ENCODE data around the gene UMODL1. TPM values are rescaled to one million over a fixed set of nuclear protein-coding genes. Genes with fewer than 3 reads are reported as not detected.

UMODL1 gene
- total and polyA plus RNA-seq, 2 experiments from 2014 or later = 0.15 to 0.47 TPM

DNA sequence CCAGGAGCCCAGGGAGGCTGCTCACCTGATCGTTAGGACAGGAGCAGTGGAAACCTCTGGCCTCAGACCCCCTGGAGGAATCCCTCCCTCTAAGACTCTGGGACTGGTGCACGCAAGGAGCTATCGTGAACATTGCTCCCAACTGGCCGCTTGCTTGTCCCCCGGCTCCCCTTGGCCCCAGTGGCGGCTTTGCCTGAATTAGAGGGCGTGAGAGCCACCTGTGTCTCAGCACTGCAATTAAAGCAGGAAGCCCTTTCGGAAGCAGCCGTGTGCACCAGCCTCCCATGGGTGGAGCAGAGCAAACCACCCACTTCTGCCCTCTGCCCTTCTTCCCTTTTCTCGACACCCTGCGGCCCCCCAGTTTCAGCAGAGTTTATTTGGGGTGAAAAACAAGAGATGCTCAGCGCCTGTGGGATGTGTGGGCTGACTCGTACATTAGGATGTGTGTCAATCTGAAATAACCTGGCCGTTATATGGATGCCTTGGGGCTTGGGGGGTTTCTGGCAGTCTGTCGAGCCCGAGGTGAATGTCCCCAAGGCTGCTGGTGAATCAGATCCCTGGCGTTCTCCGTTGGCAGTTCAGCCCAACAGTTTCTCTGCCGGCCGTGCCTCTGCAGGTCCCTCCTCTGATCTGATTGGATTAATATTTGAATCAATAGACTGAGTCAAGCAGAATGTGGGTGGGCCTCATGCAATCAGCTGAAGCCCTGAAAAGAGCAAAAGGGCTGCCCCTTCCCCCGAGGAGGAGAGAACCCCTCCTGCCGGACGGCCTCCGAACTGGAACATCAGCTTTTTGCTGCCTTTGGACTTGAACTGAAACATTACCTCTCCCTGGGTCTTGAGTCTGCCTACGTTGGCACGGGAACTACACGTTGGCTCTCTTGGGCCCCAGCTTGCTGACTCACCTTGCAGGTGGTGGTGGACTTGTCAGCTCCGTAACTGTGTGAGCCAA is 7.3 kb upstream of the UMODL1 start:
- WGBS (ENCODE audit: low lambda C conversion rate, missing lambda C conversion rate) = 83% methylated on average over 28 of the region's 28 CpGs
- no peaks in the 10 kb centered on the region for H3K4me1 ChIP-seq (ENCODE audit: insufficient read depth)
- H3K9me2 ChIP-seq (replicated peaks; ENCODE audit: insufficient read depth) = no peaks in the 10 kb centered on the region
- DNase-seq (ENCODE audit: low spot score) = no peak
- TF ChIP-seq, protein P1, sequence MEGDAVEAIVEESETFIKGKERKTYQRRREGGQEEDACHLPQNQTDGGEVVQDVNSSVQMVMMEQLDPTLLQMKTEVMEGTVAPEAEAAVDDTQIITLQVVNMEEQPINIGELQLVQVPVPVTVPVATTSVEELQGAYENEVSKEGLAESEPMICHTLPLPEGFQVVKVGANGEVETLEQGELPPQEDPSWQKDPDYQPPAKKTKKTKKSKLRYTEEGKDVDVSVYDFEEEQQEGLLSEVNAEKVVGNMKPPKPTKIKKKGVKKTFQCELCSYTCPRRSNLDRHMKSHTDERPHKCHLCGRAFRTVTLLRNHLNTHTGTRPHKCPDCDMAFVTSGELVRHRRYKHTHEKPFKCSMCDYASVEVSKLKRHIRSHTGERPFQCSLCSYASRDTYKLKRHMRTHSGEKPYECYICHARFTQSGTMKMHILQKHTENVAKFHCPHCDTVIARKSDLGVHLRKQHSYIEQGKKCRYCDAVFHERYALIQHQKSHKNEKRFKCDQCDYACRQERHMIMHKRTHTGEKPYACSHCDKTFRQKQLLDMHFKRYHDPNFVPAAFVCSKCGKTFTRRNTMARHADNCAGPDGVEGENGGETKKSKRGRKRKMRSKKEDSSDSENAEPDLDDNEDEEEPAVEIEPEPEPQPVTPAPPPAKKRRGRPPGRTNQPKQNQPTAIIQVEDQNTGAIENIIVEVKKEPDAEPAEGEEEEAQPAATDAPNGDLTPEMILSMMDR (IDR thresholded peaks at IDR 0.05; ENCODE audit: poor library complexity) = no peak
- no peak for TF ChIP-seq EZH2 (IDR thresholded peaks at IDR 0.05; ENCODE audit: borderline replicate concordance)
- TF ChIP-seq EZH2phosphoT487 (IDR thresholded peaks at IDR 0.05; ENCODE audit: low read depth, severe bottlenecking, unreplicated experiment) = no peak
- no peaks in the 10 kb centered on the region for H3K79me2 ChIP-seq
- no peak overlapping the region for H3K27ac ChIP-seq
- H3K4me3 ChIP-seq = no peak overlapping the region
- H3K27me3 ChIP-seq = no peaks in the 10 kb centered on the region
- H3K9me3 ChIP-seq (ENCODE audit: low read depth) = no peaks in the 10 kb centered on the region
- no peaks in the 10 kb centered on the region for H4K20me1 ChIP-seq (ENCODE audit: insufficient read depth, poor library complexity, severe bottlenecking)
- H3K4me2 ChIP-seq = no peak overlapping the region
- no peak overlapping the region for H2AFZ ChIP-seq
- H3K36me3 ChIP-seq (replicated peaks; ENCODE audit: insufficient read depth, low read depth) = no peaks in the 10 kb centered on the region

DNA sequence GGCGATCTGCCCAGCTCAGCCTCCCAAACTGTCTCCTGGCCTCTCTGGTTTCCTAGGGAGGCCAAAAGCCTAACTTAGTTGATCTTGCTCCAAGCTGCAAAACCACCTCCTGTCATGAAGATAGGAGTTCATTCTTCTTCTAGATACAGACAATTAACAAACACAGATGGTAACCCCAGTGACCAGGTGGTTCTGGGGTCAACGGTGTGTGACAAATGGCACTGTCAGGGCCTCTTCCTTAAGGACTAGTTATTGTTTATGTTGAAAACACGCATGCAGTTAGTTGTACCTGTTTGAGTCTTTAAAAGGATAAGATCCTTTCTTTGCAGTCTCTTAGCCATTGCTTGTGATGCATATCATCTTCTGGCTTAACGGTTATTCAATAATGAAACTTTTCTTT is 4.6 kb upstream of the UMODL1 start:
- Histone ChIP-seq H3K4me2 (no peak overlapping the region), H3K27me3 (no peaks in the 10 kb centered on the region), H3K36me3 (replicated peaks; ENCODE audit: insufficient read depth, low read depth) (no peaks in the 10 kb centered on the region), H2AFZ (no peak overlapping the region), H3K9me3 (ENCODE audit: low read depth) (no peaks in the 10 kb centered on the region), H4K20me1 (ENCODE audit: insufficient read depth, poor library complexity, severe bottlenecking) (no peaks in the 10 kb centered on the region), H3K4me3 (no peak overlapping the region), H3K9me2 (replicated peaks; ENCODE audit: insufficient read depth) (no peaks in the 10 kb centered on the region), H3K27ac (no peak overlapping the region), H3K79me2 (no peaks in the 10 kb centered on the region), H3K4me1 (ENCODE audit: insufficient read depth) (no peaks in the 10 kb centered on the region)
- TF ChIP-seq, protein P1 (IDR thresholded peaks at IDR 0.05; ENCODE audit: poor library complexity) = no peak
- 85% methylated on average over 4 of the region's 4 CpGs for WGBS (ENCODE audit: low lambda C conversion rate, missing lambda C conversion rate)
- no peak for DNase-seq (ENCODE audit: low spot score)

DNA sequence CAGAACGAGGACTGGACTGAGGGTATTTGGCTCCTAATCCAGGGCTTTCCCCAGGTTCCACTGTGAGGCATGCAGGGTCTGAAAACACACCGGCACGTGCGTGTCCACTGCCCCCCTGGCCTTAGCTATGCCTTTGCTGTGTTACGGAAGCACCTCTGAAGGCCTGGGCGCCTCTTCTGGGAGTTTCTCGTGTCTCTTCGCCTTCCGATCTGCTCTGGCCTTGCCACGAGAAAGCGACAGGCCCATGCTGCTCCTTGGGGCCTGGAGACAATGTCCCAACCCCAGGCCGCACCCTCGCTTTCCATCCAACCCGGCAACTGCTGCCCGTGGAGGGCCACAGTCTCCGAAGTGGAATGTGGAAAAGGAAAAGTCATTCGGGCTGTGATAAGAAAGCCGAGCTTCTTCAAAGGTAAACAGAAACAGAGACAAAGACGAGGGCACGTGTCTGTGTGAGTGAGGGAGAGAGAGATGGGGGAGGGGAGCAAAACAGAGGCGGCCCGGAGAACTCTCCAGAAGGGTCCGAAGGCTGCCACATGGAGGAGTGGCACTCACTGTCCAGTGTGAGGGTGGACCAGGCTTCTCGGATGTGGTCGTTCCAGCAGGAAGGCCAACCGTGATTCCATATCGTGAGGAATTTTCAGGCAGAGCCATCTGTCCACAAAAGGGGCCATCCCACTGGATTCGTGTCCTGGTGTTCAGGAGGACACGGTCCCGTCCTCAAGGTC is 3.4 kb upstream of the UMODL1 start:
- no peak for DNase-seq (ENCODE audit: low spot score)
- Histone ChIP-seq H3K9me2 (replicated peaks; ENCODE audit: insufficient read depth) (no peaks in the 10 kb centered on the region), H3K27ac (no peak overlapping the region), H3K9me3 (ENCODE audit: low read depth) (no peaks in the 10 kb centered on the region), H3K4me3 (no peak overlapping the region), H3K4me1 (ENCODE audit: insufficient read depth) (no peaks in the 10 kb centered on the region), H3K79me2 (no peaks in the 10 kb centered on the region), H4K20me1 (ENCODE audit: insufficient read depth, poor library complexity, severe bottlenecking) (no peaks in the 10 kb centered on the region), H2AFZ (no peak overlapping the region), H3K36me3 (replicated peaks; ENCODE audit: insufficient read depth, low read depth) (no peaks in the 10 kb centered on the region), H3K27me3 (no peaks in the 10 kb centered on the region), H3K4me2 (no peak overlapping the region)
- TF ChIP-seq EZH2phosphoT487 (IDR thresholded peaks at IDR 0.05; ENCODE audit: low read depth, severe bottlenecking, unreplicated experiment) = no peak
- no peak for TF ChIP-seq EZH2 (IDR thresholded peaks at IDR 0.05; ENCODE audit: borderline replicate concordance)
- TF ChIP-seq, protein P1 (IDR thresholded peaks at IDR 0.05; ENCODE audit: poor library complexity) = no peak
- WGBS (ENCODE audit: low lambda C conversion rate, missing lambda C conversion rate) = 71% methylated on average over 30 of the region's 30 CpGs
